Heart left ventricle (tissue), 13 donors: ENCODE measurements around the gene CCDC198.

Experiments
- CTCF ChIP-seq, 12 donors: fragments of 200-600 bp; sonication (generic) in 4 of 12; IDR thresholded peaks; one replicate each; pipeline versions ENCODE4 v1.5.0 to v1.8.0; 2018 to 2022; ENCODE audit warnings: antibody characterized with exemption in 12 of 12, mild to moderate bottlenecking in 5 of 12
- POLR2A ChIP-seq, 2 donors: fragments of 450-650 bp; IDR thresholded peaks; one replicate each; pipeline ENCODE4 v1.6.1; 2017; ENCODE audit warnings: antibody characterized with exemption in 2 of 2, mild to moderate bottlenecking in 2 of 2, moderate library complexity in 2 of 2
- donor health status: ischemic (EF 13 %, LVEDD 7.1; RV severe dilation, severe dysfunction).
- donor health status: DM: no; HTN: yes; CAD: no.
- donor health status: DM: no; HTN: no; CAD: no.
- donor health status: ischemic (EF 25% LVEDD 6.9; RV normal size, moderate dysfunction).
- donor health status: ischemic (EF 25% LVEDD 5.7; RV mildly dilated, moderate dysfunction).
- donor health status: ischemic (EF 35%, LVEDD 5.7; RV mildly dilated, moderate dysfunction).
- donor health status: nonischemic (EF 11% LVEDD 7.7; RV severe dilation, severe dysfunction).
- donor health status: DM: yes; HTN: yes; CAD: no.
- donor health status: PGD.
- donor health status: ischemic (EF 29% LVEDD 5.4; RV normal size, mild dysfunction).
- donor health status: nonischemic (EF 23%, LVEDD 6.1; RV moderate dilation, normal function).

GRCh38 chr14:57461777-57462320 lies 31.8 kb downstream of the CCDC198 start:
- TF ChIP-seq CTCF (IDR thresholded peaks at IDR 0.05) (no peak), POLR2A (IDR thresholded peaks at IDR 0.05) (no peak)
